K562 (cell line): ENCODE data around the gene SAMD10. TPM values are rescaled to one million over a fixed set of nuclear protein-coding genes. Genes with fewer than 3 reads are reported as not detected.
A peak's percentile ranks its signal among the peaks of the same experiment; 100 is the strongest.

Experiments
- ARID2 ChIP-seq: fragments of 450-650 bp; IDR thresholded peaks from 2 replicates; pipeline ENCODE4 v1.6.1; 2017; ENCODE audit warnings: antibody characterized with exemption, mild to moderate bottlenecking
- CBX1 ChIP-seq: sonication (generic); IDR thresholded peaks from 2 replicates; pipeline ENCODE4 v1.6.1; 2016; ENCODE audit warnings: antibody characterized with exemption, low read depth, mild to moderate bottlenecking
- EP300 ChIP-seq: IDR thresholded peaks from 2 replicates; pipeline ENCODE4 v1.6.1; 2012; ENCODE audit warnings: low read length, improper control_type of control experiment
- EP400 ChIP-seq: fragments of 450-650 bp; IDR thresholded peaks from 2 replicates; pipeline ENCODE4 v1.6.1; 2017; ENCODE audit warnings: antibody characterized with exemption, mild to moderate bottlenecking, moderate library complexity
- GABPB2 ChIP-seq: fragments of 250-450 bp; sonication (Bioruptor Pico); conservative IDR thresholded peaks from 2 replicates; pipeline ENCODE4 v1.5.1; 2021; ENCODE audit warnings: mild to moderate bottlenecking
- HMGXB4 ChIP-seq: sonication (generic); formaldehyde crosslinking; IDR thresholded peaks from 2 replicates; pipeline ENCODE4 v1.8.1; 2023; ENCODE audit warnings: mild to moderate bottlenecking, missing genetic modification reagents
- HNRNPUL1 ChIP-seq: fragments of 200-400 bp; formaldehyde crosslinking; IDR thresholded peaks from 2 replicates; pipeline ENCODE4 v1.6.1; 2017; ENCODE audit warnings: low read length
- IRF1 ChIP-seq: sonication (generic); formaldehyde crosslinking; IDR thresholded peaks from 2 replicates; pipeline ENCODE4 v1.8.0; 2022; ENCODE audit warnings: missing genetic modification reagents, mild to moderate bottlenecking, borderline replicate concordance
- JUND ChIP-seq, 2 experiments: IDR thresholded peaks; 2 replicates in 1 of 2; 3 replicates in 1 of 2; pipeline ENCODE4 v1.6.1; 2011; ENCODE audit warnings: borderline replicate concordance in 2 of 2, low read depth in 2 of 2, low read length in 2 of 2, improper control_type of control experiment in 1 of 2, missing biosample characterization in 1 of 2, missing genetic modification characterization in 1 of 2, missing genetic modification reagents in 1 of 2
- SUPT5H ChIP-seq: fragments of 450-650 bp; IDR thresholded peaks from 2 replicates; pipeline ENCODE4 v1.6.1; 2016
- U2AF1 ChIP-seq: fragments of 200-400 bp; formaldehyde crosslinking; optimal IDR thresholded peaks from 2 replicates; pipeline ENCODE3; 2017; ENCODE audit warnings: mild to moderate bottlenecking, low read depth, low read length, moderate library complexity
- ZZZ3 ChIP-seq: fragments of 450-650 bp; IDR thresholded peaks from 2 replicates; pipeline ENCODE4 v1.6.1; 2016; ENCODE audit warnings: antibody characterized with exemption, mild to moderate bottlenecking, moderate library complexity
- polyA plus RNA-seq, 8 experiments: library from polyadenylated mRNA; depleted of rRNA in 4 of 8; stranded (reverse) in 5 of 8; unstranded in 3 of 8; fragments of >200 nt; fragmentation: Nextera tagmentation in 2 of 8; fragmentation: Illumina TruSeq in 1 of 8; extraction: Ambion mirVana in 2 of 8; extraction: Trizol in 1 of 8; gene quantifications; 2 replicates each; pipeline versions ENCODE4 v1.2.1 to v1.2.3, GENCODE V29; 2011 to 2014; ENCODE audit warnings: inconsistent platforms in 1 of 8, missing spikeins in 1 of 8
- total RNA-seq, 7 experiments: library from RNA; depleted of rRNA in 6 of 7; stranded (reverse); fragments of >200 nt in 6 of 7; fragmentation: Illumina TruSeq in 2 of 7; extraction: Trizol in 2 of 7; gene quantifications; 2 replicates each; pipeline versions ENCODE4 v1.2.1 to v1.2.3, GENCODE V29; 2011 to 2021; ENCODE audit warnings: low replicate concordance in 1 of 7

Gene SAMD10
- total and polyA plus RNA-seq, 9 of the 15 experiments (the other 6 are each of a cell fraction or from before 2014, with no cell fraction given), result 0.37 to 15.2 (median 4.8) TPM

GRCh38 chr20:63973636-63974401, 5.6 kb downstream of the SAMD10 start (continued):
- TF ChIP-seq IRF1 (CRISPR knock-in tag) (no peak), U2AF1 (no peak), HMGXB4 (CRISPR knock-in tag) (peak; percentile 56; the same call in 1 of the 2 replicates), EP300 (peak; percentile 30; the same call in 1 of the 2 replicates), EP400 (0 out of 2 replicates have a peak, but pooled peaks have one; percentile 9), CBX1 (0 out of 2 replicates have a peak, but pooled peaks have one; percentile 35), ZZZ3 (no peak), SUPT5H (no peak), HNRNPUL1 (no peak), ARID2 (peak; percentile 51; the same call in 1 of the 2 replicates), GABPB2 (no peak), JUND (IDR thresholded peaks at IDR 0.05; ENCODE audit: borderline replicate concordance, low read depth, low read length) (0 out of 2 replicates have a peak, but pooled peaks have one; percentile 38), JUND (tag; IDR thresholded peaks at IDR 0.05; ENCODE audit: borderline replicate concordance, low read depth, low read length) (no peak; the same call in 2 of the 3 replicates)
